Panc1 (cell line): ENCODE results near the gene PLA1A. TPM values are rescaled to one million over a fixed set of nuclear protein-coding genes. Genes with fewer than 3 reads are reported as not detected.

ENCODE experiments used
- ATAC-seq: fragments of 200-7000 bp; cut with Tn5 transposase; 2 replicates; pipeline ENCODE4 v1.9.1; 2020; ENCODE audit warnings: mild to moderate bottlenecking, moderate library complexity
- BruUV-seq: library from RNA; stranded (reverse); fragments of 400-500 nt; replicated peaks from 2 replicates; lab custom pipeline; 2021; lab: Mats Ljungman, UMichigan
- CTCF ChIA-PET: fragments of 300-600 bp; sonication (Branson Sonifier 250); formaldehyde crosslinking; loops from one replicate; lab custom pipeline; 2022; ENCODE audit warnings: antibody characterized with exemption; lab: Charles Lee
- POLR2A ChIA-PET: fragments of 300-600 bp; sonication (Branson Sonifier 250); formaldehyde crosslinking; loops from one replicate; lab custom pipeline; 2022; ENCODE audit warnings: antibody characterized with exemption; lab: Charles Lee
- DNase-seq: peaks from one replicate; pipeline ENCODE4 v3.0.0-alpha.2; 2010; ENCODE audit warnings: low read depth, low spot score
- H3K27ac ChIP-seq: 2 replicates; pipeline ENCODE4 v1.5.1; 2011; ENCODE audit warnings: mild to moderate bottlenecking, low read length, inconsistent platforms
- H3K27me3 ChIP-seq: fragments of 200-500 bp; sonication (Bioruptor generic); 2 replicates; pipeline ENCODE4 v1.6.0; 2014; ENCODE audit warnings: low read length, inconsistent platforms; ENCODE audit not compliant: control insufficient read depth, insufficient read depth
- H3K36me3 ChIP-seq: fragments of 200-500 bp; sonication (Bioruptor generic); 2 replicates; pipeline ENCODE4 v1.5.1; 2014; ENCODE audit warnings: inconsistent platforms, mild to moderate bottlenecking, low read length, moderate library complexity; ENCODE audit not compliant: control insufficient read depth, insufficient read depth
- H3K4me1 ChIP-seq: 2 replicates; pipeline ENCODE4 v1.5.1; 2011; ENCODE audit warnings: inconsistent platforms, mild to moderate bottlenecking, low read length, moderate library complexity; ENCODE audit not compliant: control insufficient read depth, insufficient read depth
- H3K4me3 ChIP-seq, 2 experiments: 2 replicates each; pipeline ENCODE4 v1.5.1; 2011 to 2012; ENCODE audit warnings: low read depth in 2 of 2, low read length in 2 of 2, mild to moderate bottlenecking in 2 of 2, inconsistent platforms in 1 of 2, moderate library complexity in 1 of 2
- H3K9me3 ChIP-seq: fragments of 200-500 bp; sonication (Bioruptor generic); 2 replicates; pipeline ENCODE4 v1.5.1; 2014; ENCODE audit warnings: low read depth, mild to moderate bottlenecking, inconsistent platforms, low read length, moderate library complexity; ENCODE audit not compliant: control insufficient read depth, insufficient read depth
- POLR2AphosphoS5 ChIP-seq: IDR thresholded peaks from 2 replicates; pipeline ENCODE4 v1.6.1; 2012; ENCODE audit warnings: mild to moderate bottlenecking, low read depth, low read length, moderate library complexity
- REST ChIP-seq, 2 experiments: IDR thresholded peaks; 2 replicates each; pipeline ENCODE4 v1.6.1; 2011 to 2012; ENCODE audit warnings: low read depth in 2 of 2, control low read depth in 1 of 2, low read length in 1 of 2, mild to moderate bottlenecking in 1 of 2, moderate library complexity in 1 of 2; ENCODE audit not compliant: insufficient read depth in 1 of 2
- SIN3A ChIP-seq: IDR thresholded peaks from 2 replicates; pipeline ENCODE4 v1.6.1; 2012; ENCODE audit warnings: low read depth, mild to moderate bottlenecking, low read length, moderate library complexity, borderline replicate concordance; ENCODE audit not compliant: insufficient read depth
- TCF7L2 ChIP-seq: IDR thresholded peaks from 2 replicates; pipeline ENCODE4 v1.6.1; 2011; ENCODE audit warnings: mild to moderate bottlenecking, low read depth, low read length, inconsistent platforms
- in situ Hi-C: cut with HindIII; loops from 2 replicates; pipeline ENCODE4 v1.10.0; 2016; ENCODE audit warnings: low sequenced_read_pairs, low pct_unique_long_range_greater_than_20kb
- intact Hi-C: fragments of 100-400 bp; cut with micrococcal nuclease; formaldehyde crosslinking; loops from one replicate; pipeline ENCODE4 v1.10.0; 2022; ENCODE audit not compliant: unreplicated experiment
- total RNA-seq: library from RNA; stranded (reverse); gene quantifications from one replicate; pipeline ENCODE4 v1.2.1, GENCODE V29; 2021; ENCODE audit not compliant: unreplicated experiment
- TF ChIP-seq, protein P1 (sequence below): fragments of 450-650 bp; IDR thresholded peaks from 2 replicates; pipeline ENCODE4 v1.5.1; 2017; ENCODE audit warnings: mild to moderate bottlenecking

PLA1A gene
- total RNA-seq, 1 experiment from 2014 or later = not detected

GRCh38 chr3:119652306-119653033, 54.8 kb downstream of the PLA1A start:
- Histone ChIP-seq H3K9me3 (no peaks in the 10 kb centered on the region), H3K27me3 (peaks cover 17% of the 10 kb centered on the region; the same call in 1 of the 2 replicates), H3K36me3 (no peaks in the 10 kb centered on the region), H3K4me1 (no peaks in the 10 kb centered on the region), H3K4me3 (no peak overlapping the region), H3K27ac (no peak overlapping the region)
- no TSS peak for BruUV-seq
- ChIA-PET POLR2A (no interaction called here), CTCF (interaction anchor here (0.6 kb wide), 1 partner anchor 412 kb away, joined by 3 read pairs; the partner anchor contains the start of gene B4GALT4)
- DNase-seq (no peak), ATAC-seq (no peak)
- no peak for TF ChIP-seq POLR2AphosphoS5
- intact Hi-C loops = no loop called here
- in situ Hi-C loops = no loop called here

DNA sequence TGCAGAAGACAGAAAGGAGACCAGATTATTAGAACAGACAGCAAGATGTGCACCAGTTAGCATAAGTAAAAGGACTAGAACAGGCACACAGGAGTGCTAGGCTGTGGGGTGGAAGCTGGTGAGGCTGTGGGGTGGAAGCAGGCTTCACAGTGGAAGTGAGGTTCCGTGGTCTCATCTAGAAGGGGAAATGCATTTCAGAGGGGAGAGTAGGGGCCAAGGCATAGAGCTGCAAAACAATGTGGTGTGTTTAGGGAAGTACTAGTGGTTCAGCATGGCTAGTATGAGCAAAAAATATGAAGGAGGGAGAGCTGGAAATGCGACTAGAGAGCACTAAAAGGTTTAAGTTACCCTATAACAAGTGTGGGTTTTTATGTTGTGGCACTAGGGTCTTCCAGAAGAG, 56.2 kb downstream of the PLA1A start:
- TF ChIP-seq POLR2AphosphoS5 = no peak
- TF ChIP-seq SIN3A = no peak
- TF ChIP-seq REST (IDR thresholded peaks at IDR 0.05; ENCODE audit: insufficient read depth in 1 of 2, low read depth in 2 of 2, low read length in 1 of 2) = no peak
- TF ChIP-seq, protein P1, sequence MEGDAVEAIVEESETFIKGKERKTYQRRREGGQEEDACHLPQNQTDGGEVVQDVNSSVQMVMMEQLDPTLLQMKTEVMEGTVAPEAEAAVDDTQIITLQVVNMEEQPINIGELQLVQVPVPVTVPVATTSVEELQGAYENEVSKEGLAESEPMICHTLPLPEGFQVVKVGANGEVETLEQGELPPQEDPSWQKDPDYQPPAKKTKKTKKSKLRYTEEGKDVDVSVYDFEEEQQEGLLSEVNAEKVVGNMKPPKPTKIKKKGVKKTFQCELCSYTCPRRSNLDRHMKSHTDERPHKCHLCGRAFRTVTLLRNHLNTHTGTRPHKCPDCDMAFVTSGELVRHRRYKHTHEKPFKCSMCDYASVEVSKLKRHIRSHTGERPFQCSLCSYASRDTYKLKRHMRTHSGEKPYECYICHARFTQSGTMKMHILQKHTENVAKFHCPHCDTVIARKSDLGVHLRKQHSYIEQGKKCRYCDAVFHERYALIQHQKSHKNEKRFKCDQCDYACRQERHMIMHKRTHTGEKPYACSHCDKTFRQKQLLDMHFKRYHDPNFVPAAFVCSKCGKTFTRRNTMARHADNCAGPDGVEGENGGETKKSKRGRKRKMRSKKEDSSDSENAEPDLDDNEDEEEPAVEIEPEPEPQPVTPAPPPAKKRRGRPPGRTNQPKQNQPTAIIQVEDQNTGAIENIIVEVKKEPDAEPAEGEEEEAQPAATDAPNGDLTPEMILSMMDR = no peak
- no peak for TF ChIP-seq TCF7L2
- CTCF ChIA-PET = no interaction called here
- no peaks in the 10 kb centered on the region for H3K36me3 ChIP-seq
- peaks cover 17% of the 10 kb centered on the region; the same call in 1 of the 2 replicates for H3K27me3 ChIP-seq
- no peak for DNase-seq
- in situ Hi-C loops (no loop called here), intact Hi-C loops (no loop called here)
- H3K4me3 ChIP-seq = no peak overlapping the region
- H3K9me3 ChIP-seq = no peaks in the 10 kb centered on the region
- no peaks in the 10 kb centered on the region for H3K4me1 ChIP-seq
- POLR2A ChIA-PET = no interaction called here
- no TSS peak for BruUV-seq
- no peak for ATAC-seq
- H3K27ac ChIP-seq = no peak overlapping the region
